Effector CD8-positive, alpha-beta T cell (primary cell): ENCODE data around the gene PAPSS2.

Source experiments
- DNase-seq: peaks from one replicate; lab custom pipeline; 2025; lab: John Stamatoyannopoulos, UW

PAPSS2 gene

GRCh38 chr10:87671139-87671815 is 11.6 kb downstream of the PAPSS2 start:
- DNase-seq, result no peak

- no peak for DNase-seq
Measured at GRCh38 chr10:87672551-87672950, 12.9 kb downstream of the PAPSS2 start.

- DNase-seq, result no peak
Measured at GRCh38 chr10:87674943-87675342, 15.3 kb downstream of the PAPSS2 start.

GRCh38 chr10:87675396-87676376 is 16.0 kb downstream of the PAPSS2 start:
- DNase-seq, result no peak

- no peak for DNase-seq
Measured at GRCh38 chr10:87677595-87677994, 17.9 kb downstream of the PAPSS2 start.

- no peak for DNase-seq
Measured at GRCh38 chr10:87678302-87678701, 18.6 kb downstream of the PAPSS2 start.

GRCh38 chr10:87683356-87683755 is 23.7 kb downstream of the PAPSS2 start:
- no peak for DNase-seq

- DNase-seq, result no peak
Measured at GRCh38 chr10:87684001-87684638, 24.4 kb downstream of the PAPSS2 start.

GRCh38 chr10:87685832-87686574 is 26.3 kb downstream of the PAPSS2 start:
- DNase-seq, result no peak

- DNase-seq, result no peak
Measured at GRCh38 chr10:87691506-87692070, 31.9 kb downstream of the PAPSS2 start.

GRCh38 chr10:87692956-87693484 is 33.3 kb downstream of the PAPSS2 start:
- DNase-seq, result no peak

- no peak for DNase-seq
Measured at GRCh38 chr10:87694011-87694794, 34.5 kb downstream of the PAPSS2 start.

GRCh38 chr10:87695074-87695473 is 35.4 kb downstream of the PAPSS2 start:
- no peak for DNase-seq

GRCh38 chr10:87696922-87697745 is 37.5 kb downstream of the PAPSS2 start:
- no peak for DNase-seq

GRCh38 chr10:87700031-87700796 is 40.5 kb downstream of the PAPSS2 start:
- DNase-seq, result no peak

- no peak for DNase-seq
Measured at GRCh38 chr10:87702260-87702972, 42.7 kb downstream of the PAPSS2 start.

- no peak for DNase-seq
Measured at GRCh38 chr10:87702973-87703294, 43.3 kb downstream of the PAPSS2 start.

GRCh38 chr10:87703771-87704170 is 44.1 kb downstream of the PAPSS2 start:
- DNase-seq, result no peak
